Choroid plexus epithelial cell (primary cell): ENCODE data around the gene ZNF497.
"Not testable (repeated sequence)": the region's sequence is repeated elsewhere in the genome, so short reads cannot be mapped to it uniquely, and the experiment has no call there.

Experiments used
- DNase-seq: peaks from one replicate; pipeline ENCODE4 v3.0.0-alpha.2; 2010; ENCODE audit warnings: low read depth
- H3K4me3 ChIP-seq: 2 replicates; pipeline ENCODE4 v1.5.1; 2011; ENCODE audit warnings: low read depth, mild to moderate bottlenecking, control low read depth, low read length, moderate library complexity
- CTCF ChIP-seq: conservative IDR thresholded peaks from 2 replicates; pipeline ENCODE4 v1.5.1; 2011; ENCODE audit warnings: low read depth, mild to moderate bottlenecking, control low read depth, inconsistent platforms, low read length, moderate library complexity

The ZNF497 gene

GRCh38 chr19:58310685-58311084, 51.9 kb downstream of the ZNF497 start:
- DNase-seq: peak; percentile 46
- H3K4me3 ChIP-seq: not testable (repeated sequence)
- TF ChIP-seq CTCF: peak; percentile 45

GRCh38 chr19:58307736-58308135, 54.8 kb downstream of the ZNF497 start:
- no peak for TF ChIP-seq CTCF
- H3K4me3 ChIP-seq: no peak overlapping the region
- no peak for DNase-seq

GRCh38 chr19:58305932-58306323, 56.6 kb downstream of the ZNF497 start:
- TF ChIP-seq CTCF: no peak
- DNase-seq: peak; percentile 27
- H3K4me3 ChIP-seq: peak overlapping the region; percentile 96

- TF ChIP-seq CTCF: no peak
- DNase-seq: peak; percentile 99
- peak within 1 kb of the TSS; percentile 96 for H3K4me3 ChIP-seq
These were observed 57.3 kb downstream of the ZNF497 start, which contains the start of gene ERVK3-1 for GRCh38 chr19:58305065-58305931. Gene ERVK3-1 (plus strand): TSS chr19:58305377. CDS start chr19:58312169, 6,792 bp downstream.

- no peak for TF ChIP-seq CTCF
- H3K4me3 ChIP-seq: peak overlapping the region; percentile 96
- DNase-seq: no peak
These were observed 57.8 kb downstream of the ZNF497 start for GRCh38 chr19:58304748-58305064.
